HG03432 (cell line): ENCODE measurements around the gene IPCEF1.

Experiments
- ATAC-seq: cut with Tn5 transposase; IDR thresholded peaks from one replicate; pipeline ENCODE4 v1.9.1; 2021; ENCODE audit warnings: mild to moderate bottlenecking, moderate library complexity; ENCODE audit not compliant: unreplicated experiment

IPCEF1 gene

DNA sequence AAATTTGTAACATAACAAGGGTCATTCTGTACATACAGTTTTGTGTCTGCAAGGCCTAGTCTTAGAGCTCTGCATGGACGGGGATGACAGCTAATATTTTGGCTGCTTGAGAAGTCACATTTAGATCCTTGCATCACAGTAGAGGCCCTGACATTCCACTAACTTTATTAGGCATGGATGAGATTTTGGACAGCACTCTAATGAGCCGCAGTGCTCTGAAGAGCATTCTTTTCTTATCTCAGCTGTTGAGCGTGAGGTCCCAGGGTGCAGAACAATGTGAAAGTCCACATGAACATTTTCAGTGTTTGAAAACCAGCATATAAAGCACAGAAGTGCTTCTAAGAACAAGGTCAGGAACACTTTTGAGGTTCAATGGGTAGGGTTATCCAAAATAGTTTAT, 58.9 kb downstream of the IPCEF1 start:
- no peak for ATAC-seq

DNA sequence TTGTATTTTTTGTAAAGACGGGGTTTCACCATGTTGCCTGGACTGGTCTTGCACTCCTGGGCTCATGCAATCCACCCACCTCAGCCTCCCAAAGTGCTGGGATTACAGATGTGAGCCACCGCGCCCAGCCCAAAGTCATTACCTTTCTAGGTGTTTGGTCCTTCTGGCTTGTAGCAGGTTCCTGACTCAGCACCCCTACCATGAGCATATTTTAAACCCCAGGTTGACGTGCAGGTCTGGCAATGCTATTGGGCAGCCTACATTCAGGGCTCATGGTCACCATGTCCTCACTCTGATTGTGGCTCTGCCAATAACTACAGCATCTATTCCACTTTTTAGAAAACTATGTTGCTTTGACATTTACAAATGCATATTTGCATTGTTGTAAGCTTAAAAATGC, 59.4 kb downstream of the IPCEF1 start:
- no peak for ATAC-seq

DNA sequence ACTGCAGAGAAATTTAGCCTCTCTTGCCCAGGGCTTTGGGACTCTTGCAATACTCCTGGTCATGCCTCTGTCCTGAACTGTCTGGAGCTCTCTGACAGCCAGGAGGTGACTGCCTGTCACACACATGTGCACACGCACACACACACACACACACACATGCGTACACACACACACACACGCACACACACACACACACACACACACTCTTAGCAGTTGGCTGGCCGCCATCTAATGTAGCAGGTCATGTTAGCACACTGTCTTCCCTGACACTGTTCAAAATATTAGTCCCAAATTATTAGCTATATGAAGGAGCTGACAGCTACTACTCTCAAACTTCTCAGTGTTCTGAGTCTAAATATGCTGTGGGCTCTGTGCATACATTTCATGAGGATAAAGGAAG, 60.9 kb downstream of the IPCEF1 start:
- no peak for ATAC-seq

DNA sequence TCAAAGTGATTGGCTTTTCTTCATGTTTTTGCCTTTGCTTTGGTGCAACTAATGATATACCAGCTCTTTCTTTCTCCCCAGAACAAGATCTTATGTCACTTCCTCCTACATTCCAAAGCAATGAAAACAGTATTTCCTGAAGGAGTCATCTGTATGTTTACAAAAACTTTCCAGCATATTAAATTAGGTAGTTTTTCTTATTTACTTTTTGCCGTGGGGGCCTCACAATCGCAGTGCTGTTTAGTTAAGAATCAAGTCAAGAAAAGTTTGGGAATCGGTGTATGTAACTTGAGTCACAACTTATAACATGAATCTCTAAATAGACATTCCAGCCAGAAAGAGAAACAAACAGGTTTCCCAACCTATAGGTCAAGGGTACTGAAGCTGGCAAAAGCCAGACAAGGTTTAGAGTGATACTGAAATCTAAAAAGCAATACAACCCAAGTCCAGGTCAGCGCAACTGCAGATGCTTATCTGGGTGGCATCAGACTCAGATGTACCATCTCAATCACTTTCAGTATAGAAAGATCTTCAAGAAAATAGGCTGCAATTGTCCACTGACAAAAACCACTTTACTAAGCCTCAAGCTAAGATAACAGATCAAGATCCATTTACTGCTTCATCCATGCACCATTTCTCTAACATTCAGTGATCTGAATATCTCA, 63.6 kb downstream of the IPCEF1 start:
- ATAC-seq = no peak

DNA sequence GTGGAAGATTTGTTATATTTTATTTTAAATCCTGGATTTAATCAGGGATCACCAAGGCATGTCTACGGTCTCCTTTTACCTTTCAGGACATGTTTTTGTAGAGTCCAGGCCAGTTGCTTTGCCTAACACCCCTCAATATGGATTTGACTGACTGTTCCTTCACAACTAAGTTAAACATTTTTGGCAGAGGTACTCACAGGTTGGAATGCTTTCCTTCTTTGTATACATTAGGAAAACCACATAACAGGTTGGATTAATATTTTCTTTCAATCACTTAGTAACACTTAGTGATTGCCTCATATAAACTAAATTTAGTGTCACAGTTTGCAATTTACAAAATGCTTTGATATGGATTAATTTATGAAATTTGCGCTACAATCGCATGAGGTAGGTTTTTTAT, 64.5 kb downstream of the IPCEF1 start:
- no peak for ATAC-seq

DNA sequence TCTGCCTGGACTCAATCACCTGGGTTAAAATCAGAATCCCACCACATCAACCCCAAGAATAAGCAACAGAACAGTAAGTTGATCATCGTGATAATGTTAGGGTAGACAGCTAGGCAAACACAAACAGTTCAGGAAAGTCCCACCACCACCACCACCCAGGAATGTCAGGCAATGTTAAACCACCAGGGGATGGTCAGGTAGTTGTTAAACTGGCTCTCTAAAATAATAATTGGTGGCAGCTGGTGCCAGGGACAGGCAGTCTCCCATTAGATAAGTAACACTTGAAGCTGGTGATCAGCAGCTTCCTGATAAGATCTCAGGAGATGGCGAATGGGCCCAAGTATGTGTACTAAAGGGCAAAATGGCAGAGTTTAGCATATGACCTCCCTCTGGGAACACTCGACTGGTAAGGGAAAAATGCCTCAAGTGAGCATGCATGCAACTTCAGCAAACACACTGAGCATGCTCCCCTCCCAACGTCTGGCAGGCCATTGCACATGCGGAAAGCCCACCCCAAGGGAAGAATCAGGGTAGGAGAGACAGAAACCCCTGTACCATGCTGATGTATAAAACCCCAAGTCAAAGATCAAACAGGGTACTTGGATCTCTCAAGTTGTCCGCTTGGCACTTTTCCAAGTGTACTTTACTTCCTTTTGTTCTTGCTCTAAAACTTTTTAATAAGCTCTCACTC, 66.6 kb downstream of the IPCEF1 start:
- peak; percentile 66 for ATAC-seq

DNA sequence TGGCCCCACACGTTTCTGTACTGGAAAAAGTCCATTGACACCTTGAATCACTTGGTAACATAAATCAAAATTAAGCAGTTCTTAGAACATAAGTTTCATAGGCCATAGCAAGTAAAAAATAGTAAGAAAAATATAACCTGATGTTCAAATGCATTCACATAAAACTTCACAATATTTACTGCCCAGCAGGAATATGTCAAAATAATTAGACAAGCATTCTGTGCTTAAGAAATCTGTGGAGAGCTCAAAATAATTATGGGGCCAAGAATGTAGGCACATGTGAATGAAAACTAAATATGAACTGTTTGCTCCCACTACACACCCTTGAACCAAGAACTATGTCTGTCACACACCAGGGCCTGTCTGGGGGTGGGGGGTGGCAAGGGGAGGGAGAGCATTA, 70.8 kb downstream of the IPCEF1 start:
- ATAC-seq = no peak

DNA sequence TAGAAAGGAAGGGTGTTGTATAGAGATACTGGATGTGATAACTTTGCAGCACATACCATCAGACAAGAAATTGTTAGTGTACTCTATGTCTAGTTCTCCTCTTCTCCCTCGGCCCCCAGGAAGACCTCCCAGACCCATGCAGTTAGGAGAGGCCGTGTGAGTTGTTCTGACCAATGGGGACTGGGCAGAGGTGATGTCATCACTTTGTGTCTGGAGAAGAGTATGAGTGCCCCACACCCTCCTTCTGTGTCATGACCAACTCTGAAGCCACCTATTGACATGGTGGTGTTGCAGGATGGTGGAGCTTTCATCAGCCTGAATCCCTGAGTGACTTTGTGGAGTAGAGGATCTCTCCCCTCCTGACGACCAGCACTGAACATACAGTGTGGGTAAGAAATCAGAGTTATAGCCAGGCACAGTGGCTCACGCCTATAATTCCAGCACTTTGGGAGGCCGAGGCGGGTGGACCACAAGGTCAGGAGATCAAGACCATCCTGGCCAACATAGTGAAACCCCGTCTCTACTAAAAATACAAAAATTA, 72.2 kb downstream of the IPCEF1 start:
- ATAC-seq = no peak

DNA sequence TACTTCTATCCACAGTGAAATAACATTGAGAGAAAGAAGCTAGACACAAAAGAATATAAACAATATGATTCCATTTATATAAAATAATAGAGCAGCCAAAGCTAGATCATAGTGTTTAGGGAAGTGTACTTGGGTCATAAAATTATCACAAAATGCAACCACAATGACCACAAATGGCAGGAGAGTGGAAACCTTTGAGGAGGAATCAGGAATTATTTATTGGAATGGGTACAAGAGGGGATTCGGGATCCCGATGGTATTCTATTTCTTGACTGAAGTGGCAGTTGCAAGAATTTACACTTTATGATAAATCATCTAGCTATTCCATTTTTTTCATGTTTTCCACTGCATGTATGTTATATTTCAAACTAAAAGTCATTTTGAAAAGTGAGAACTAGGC, 76.1 kb downstream of the IPCEF1 start:
- ATAC-seq = no peak

DNA sequence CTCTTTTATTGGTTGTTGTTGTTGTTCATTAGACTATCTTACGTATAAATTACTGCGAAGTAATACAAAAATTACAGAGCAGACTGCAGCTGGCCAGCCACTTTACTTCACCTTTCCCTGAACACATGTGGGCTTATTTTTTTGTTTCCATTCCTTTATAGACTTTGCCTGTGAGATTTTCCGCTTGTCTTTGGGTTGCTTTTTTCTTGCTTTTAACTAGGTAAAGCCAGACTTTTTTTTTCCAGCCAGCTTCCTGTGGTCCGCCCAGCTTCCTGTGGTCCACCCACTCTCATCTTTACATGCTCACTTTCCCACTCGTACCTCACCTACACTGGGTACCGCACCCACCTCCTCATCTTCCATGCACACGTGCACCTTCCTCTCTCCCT, 79.0 kb downstream of the IPCEF1 start:
- peak; percentile 36 for ATAC-seq

DNA sequence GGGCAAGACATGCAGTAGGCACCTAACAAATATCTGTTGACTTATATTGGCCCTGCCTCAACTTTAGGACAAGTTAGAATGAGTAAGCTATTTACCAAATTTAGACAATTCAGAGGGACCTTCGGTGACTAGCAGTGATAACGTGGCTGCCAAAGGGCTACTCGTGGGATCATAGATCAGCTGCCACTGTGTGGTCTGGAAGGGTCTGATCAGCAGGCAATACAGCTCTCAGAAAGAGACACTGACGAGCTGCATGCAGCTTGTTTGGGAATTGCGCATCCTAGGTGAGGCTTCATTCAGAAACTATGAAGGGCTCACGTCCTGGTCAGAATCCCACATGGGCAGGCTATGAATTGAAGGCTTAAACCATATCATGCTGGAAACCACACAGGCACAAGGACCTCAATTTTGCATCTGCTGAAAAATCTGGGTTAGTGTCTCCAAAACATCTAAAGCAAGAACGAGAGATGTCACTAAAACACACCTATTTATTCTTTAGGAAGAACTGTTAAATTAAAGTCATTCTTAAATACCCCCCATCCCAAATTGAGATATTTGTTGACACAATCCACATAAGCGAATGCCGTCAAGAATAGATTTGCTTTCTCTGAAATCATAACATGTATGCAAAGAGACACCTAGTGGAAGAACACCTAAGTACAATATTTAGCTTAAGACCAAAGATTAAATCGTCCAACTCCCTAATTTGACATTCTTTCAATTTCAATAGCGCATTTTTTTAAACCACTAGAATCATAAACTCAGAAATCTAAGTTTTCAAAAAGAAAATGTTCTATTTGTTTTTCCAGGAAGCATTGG, 79.6 kb downstream of the IPCEF1 start:
- peak; percentile 65 for ATAC-seq

DNA sequence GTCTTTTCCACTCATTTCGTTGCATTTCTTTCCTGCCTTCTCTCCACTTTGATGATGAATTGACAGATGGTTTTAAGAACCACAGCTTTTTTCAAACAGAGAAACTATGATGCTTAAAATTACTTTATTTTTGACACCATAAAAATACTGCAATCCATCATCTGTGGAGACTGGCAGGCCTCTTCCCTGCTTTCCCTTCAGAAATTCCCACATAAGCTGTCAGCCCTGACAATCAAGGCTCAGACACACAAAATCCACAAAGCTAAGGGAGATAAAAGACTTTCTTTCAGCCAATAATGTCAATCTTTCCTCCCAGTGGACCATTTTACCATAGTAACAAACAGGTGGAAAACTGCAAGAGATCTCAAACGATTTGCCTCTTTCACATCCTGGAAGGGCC, 82.4 kb downstream of the IPCEF1 start:
- no peak for ATAC-seq

DNA sequence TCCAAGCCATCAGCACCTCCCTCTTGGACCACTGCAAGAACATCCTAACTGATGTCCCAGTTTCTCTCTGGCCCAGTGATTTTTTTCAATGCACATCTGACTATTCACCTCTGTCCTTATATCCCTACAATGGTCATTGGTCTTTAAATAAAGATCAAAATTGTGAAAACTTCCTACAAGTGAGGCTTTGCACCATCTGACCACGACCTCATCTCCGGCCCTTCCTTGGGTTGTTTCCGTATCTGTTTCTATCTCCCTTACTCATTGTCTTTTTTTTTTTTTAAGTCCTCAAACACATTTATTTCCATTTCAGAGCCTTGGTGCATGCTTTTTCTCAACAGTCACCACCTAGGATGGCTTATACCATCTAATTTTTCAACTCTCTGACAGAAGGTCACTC, 88.1 kb downstream of the IPCEF1 start:
- no peak for ATAC-seq

DNA sequence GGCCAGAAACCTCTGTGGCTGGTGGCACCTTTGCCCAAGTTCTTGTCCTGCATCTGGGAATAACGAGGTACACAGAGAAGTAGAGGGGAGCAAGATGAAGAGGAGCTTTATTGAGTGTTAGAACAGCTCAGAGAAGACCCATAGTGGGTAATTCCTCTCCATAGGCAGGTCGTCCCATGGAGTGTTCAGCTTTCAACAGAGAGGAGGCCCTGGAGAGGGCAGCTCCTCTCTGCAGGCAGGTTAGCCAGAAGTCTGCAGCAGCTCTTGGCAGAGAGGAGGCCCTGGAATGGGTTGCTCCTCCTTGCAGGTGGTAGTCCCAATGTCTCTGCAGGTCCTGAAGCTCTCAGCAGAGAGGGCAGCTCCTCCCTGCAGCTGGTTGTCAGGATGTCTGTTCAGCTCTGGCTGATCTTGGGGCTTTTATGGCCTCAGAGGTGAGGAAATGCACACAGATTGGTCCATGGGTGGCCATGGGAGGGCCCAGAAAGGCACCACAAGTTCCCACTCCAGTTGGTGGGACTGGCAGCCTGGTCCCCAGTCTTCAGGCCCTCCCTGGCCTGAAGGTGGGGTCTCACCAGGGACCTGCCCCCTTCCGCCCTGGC, 89.0 kb downstream of the IPCEF1 start:
- peak; percentile 53 for ATAC-seq

DNA sequence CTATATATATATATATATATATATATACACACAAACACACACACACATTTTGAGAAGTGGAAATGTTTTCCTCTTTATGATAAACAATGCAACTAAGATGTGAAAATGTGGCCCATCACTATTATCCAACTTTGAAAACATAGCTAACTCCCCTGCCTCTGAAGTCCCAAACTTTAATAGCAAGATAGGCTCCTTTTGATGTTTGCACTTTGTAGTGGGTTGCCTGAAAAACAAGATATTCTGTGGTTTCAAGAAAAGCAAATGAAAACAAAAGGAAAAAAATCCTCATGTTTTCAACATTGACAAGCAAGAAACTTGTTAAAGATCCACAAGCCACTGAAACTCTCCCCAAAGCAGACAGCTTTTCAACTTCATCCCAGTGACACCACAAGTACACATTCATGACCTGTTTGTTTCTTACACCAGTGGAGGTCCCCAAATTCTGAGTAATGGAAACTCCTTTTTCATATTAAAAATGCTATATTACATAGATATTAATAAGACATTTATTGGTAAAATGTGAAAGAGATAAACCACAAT, 90.0 kb downstream of the IPCEF1 start:
- no peak for ATAC-seq

DNA sequence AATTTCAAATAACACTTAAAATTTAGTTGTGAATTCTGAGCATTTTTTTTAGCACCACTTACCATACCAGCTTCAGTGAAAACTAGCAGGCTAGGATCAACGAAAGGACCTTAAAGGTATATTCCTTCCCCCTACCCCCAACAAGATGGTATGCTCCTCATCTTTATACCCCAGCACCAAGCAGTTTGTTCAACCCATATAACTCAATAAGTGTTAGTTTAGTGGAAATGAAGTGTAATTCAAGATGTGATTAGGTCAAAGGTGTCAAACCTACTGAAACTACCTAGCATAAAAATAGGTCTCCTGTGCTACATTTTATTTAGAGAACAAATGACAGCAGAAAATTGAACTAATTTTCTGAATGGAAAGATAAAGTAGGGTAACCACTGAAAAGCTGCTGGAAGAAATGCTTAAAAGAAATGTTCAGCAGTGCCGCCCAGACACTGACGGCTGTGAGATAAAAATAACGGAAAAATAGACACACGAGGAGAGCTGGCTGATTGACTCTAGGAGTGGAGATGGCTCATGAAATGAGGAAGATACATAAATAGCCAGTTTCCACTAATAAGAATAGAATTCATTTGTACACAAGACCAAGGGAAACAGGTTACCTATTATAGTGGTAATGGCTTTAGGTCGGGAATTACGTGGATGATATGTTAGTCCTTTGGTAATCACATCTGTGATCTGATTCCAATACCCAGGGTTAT, 94.8 kb downstream of the IPCEF1 start:
- peak; percentile 33 for ATAC-seq

DNA sequence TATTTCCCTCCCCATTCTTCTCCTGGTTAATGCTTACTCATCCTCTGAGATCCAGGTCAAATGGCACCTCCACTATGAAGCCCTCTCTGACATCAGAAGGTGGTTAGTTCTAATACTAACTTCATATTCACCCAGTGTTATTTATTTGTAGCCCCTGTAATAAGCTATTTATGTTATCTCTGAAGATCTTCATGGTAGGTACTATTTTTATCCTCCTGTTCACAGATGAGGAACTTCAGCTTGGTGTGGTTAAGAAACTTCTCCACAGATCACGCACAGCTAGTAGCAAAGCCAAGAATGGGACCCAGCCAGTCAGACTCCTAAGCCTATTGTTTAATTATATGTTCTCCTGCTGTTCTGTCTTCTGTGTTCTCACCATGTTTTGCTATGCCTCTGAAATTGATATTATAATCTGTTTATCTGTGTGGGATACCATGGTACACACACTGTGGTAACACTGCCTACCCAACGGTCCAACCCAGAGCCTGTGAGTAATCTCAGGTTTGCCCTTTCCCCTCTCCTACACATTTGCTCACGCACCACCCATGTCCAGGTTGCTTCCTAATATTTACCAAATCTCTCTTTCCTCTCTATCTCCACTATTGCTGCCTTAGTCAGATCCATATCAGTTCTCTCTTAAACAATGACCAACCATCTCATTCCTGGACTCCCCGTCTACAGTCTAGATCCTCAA, 98.4 kb downstream of the IPCEF1 start:
- ATAC-seq = peak; percentile 79

DNA sequence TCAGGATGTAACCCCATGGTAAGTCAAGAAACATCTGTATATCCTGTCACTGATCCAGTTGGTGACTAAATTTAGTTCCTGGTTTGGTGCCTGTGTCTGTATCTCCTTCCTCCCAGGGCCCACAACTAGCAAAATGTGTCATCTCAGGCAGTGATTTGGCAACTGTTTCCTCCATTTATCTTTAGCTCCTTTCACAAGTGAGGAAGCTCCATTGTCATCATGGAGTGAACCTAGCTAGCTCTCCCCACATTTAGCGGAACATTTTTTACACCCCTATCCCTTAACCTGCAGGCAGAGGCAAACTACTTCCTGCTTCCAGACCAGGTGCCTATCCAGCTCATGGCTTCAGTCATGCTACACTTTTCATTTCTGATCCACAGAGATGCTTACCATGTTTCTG, 99.5 kb downstream of the IPCEF1 start:
- ATAC-seq = no peak

DNA sequence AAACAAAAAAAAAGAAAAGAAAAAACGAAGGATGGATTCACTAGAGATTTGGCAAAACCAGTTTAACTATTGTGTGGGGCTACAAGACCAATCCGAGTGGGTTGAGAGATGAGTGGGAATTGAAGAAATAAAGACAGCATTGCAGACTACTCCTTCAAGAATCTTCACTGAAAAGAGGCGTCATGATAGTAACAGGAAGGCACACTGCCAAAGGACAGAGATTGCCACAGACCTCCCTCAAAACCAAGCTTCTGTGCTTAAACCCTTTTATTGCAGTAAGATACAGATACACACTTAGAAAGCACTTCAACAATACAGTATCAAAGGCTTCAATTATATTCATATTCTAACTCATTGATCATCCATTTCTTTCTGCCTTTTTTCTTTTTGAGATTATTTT, 103.9 kb downstream of the IPCEF1 start:
- ATAC-seq = no peak

DNA sequence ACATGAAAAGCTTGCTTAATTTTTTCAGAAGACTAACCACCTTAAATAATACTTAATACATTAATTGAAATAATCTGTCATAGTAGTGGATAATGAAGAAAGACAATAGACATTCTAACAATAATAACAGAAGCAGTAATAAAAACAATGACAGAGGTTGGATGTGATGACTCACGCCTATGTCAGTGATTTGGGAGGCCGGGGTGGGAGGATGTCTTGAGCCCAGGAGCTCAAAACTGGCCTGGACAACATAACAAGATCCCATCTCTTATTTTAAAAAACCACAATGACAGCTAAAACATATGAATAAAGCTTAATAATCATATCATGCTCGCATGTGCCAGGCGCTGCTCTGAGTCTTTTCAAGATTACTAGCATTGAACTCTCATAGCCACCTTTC, 105.5 kb downstream of the IPCEF1 start:
- ATAC-seq = no peak
